Peyer's patch (tissue), 4 donors: ENCODE measurements around the gene HFM1. TPM values are rescaled to one million over a fixed set of nuclear protein-coding genes. Genes with fewer than 3 reads are reported as not detected.

Experiments used
- DNase-seq, 3 donors: peaks; one replicate each; pipeline ENCODE4 v3.0.0-alpha.2; 2017 to 2019
- H3K27ac ChIP-seq, 4 donors: fragments of 200-600 bp; sonication (generic); one replicate each; pipeline ENCODE4 v1.5.1; 2016 to 2019
- H3K27me3 ChIP-seq, 2 donors: fragments of 200-600 bp; sonication (generic); one replicate each; pipeline ENCODE4 v1.5.1; 2019
- H3K36me3 ChIP-seq, 3 donors: fragments of 200-600 bp; sonication (generic); one replicate each; pipeline ENCODE4 v1.5.1; 2016 to 2019
- H3K4me1 ChIP-seq, 4 donors: fragments of 200-600 bp; sonication (generic); one replicate each; pipeline ENCODE4 v1.5.1; 2016 to 2019
- H3K4me3 ChIP-seq, 4 donors: fragments of 200-600 bp; sonication (generic); 1 replicate in 3 of 4; 2 replicates in 1 of 4; pipeline ENCODE4 v1.5.1; 2016 to 2019; ENCODE audit warnings: mild to moderate bottlenecking in 1 of 4
- H3K9me3 ChIP-seq, 4 donors: fragments of 200-600 bp; sonication (generic); one replicate each; pipeline ENCODE4 v1.5.1; 2016 to 2019; ENCODE audit warnings: mild to moderate bottlenecking in 1 of 4
- CTCF ChIP-seq, 6 experiments: fragments of 450-650 bp in 4 of 6; fragments of 200-600 bp in 2 of 6; sonication (generic) in 1 of 6; IDR thresholded peaks; one replicate each; pipeline ENCODE4 v1.5.1; 2017 to 2019; ENCODE audit warnings: antibody characterized with exemption in 6 of 6, mild to moderate bottlenecking in 3 of 6, moderate library complexity in 1 of 6
- POLR2A ChIP-seq, 2 donors: fragments of 450-650 bp; IDR thresholded peaks; one replicate each; pipeline ENCODE4 v1.5.1; 2017; ENCODE audit warnings: antibody characterized with exemption in 2 of 2, mild to moderate bottlenecking in 2 of 2, moderate library complexity in 2 of 2
- total RNA-seq, 4 donors: library from RNA; depleted of rRNA; stranded (reverse); fragments of >200 nt; gene quantifications; one replicate each; pipeline ENCODE4 v1.1.0, GENCODE V29; 2016

HFM1 gene
- total RNA-seq, 4 donors from 2014 or later: not detected

DNA sequence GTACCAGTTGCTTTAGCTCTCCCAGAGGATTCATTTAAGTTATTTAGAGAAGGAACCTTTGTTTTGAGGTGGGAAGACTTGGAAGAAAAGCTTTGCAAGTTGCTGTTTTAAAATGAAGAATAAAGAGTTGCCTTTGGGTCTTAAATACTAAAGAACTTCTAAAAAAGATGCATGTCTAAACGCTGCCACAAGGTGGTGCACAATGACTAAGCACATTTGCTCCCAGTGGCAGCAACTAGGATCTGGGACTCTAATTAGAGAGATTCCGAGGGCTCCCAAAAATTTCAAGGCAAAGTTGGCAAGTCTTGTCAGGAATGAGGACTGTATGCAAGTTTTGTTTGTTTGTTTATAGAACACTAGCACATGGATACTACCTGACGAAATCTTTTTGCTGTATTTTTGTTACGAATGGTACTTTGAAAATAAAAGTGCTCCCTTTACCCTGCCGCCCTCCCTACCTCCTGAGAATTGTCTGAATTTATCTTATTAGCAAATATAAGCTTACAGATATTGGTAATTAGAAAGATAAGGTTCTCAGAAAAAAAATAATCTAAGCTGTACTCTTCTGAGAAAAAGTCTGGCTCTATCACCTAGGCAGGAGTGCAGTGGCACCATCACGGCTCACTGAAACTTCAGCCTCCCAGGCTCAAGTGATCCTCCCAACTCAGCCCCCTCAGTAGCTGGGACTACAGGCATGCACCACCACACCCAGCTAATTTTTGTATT is 121.8 kb downstream of the HFM1 start:
- Histone ChIP-seq H3K9me3 (no peaks in the 10 kb centered on the region), H3K4me3 (no peak overlapping the region), H3K36me3 (no peaks in the 10 kb centered on the region), H3K4me1 (no peaks in the 10 kb centered on the region), H3K27me3 (no peaks in the 10 kb centered on the region), H3K27ac (no peak overlapping the region)
- TF ChIP-seq CTCF (IDR thresholded peaks at IDR 0.05) (peak in 5 of 6 experiments; percentile 8 to 81 (median 77)), POLR2A (IDR thresholded peaks at IDR 0.05) (no peak)
- peak in 1 of 3 donors; percentile 71 for DNase-seq

DNA sequence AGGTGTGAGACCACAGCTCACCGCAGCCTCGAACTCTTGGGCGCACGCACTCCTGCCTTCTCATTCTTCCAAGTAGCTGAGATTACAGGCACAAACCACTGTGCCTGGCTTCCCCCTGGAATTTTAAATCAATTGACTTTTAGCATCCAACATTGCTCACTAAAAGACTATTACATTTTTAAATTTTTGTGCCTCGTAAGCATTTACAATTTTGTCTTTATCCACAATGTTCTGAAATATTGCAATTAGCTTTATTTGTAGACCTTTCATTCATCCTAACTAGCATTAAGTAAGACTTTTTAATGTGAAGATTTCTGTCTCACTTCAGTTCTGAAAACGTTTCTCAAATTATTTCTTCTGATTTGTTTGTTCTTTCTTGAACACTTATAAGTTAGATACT is 122.9 kb downstream of the HFM1 start:
- Histone ChIP-seq H3K4me1 (no peaks in the 10 kb centered on the region), H3K27ac (no peak overlapping the region), H3K9me3 (no peaks in the 10 kb centered on the region), H3K4me3 (no peak overlapping the region), H3K27me3 (no peaks in the 10 kb centered on the region), H3K36me3 (no peaks in the 10 kb centered on the region)
- TF ChIP-seq POLR2A (IDR thresholded peaks at IDR 0.05): no peak
- no peak for DNase-seq

- Histone ChIP-seq H3K9me3 (no peaks in the 10 kb centered on the region), H3K4me3 (no peak overlapping the region), H3K36me3 (no peaks in the 10 kb centered on the region), H3K27me3 (no peaks in the 10 kb centered on the region), H3K27ac (no peak overlapping the region), H3K4me1 (no peaks in the 10 kb centered on the region)
- DNase-seq: no peak
- TF ChIP-seq POLR2A (IDR thresholded peaks at IDR 0.05) (no peak), CTCF (IDR thresholded peaks at IDR 0.05) (no peak)
These were observed 125.9 kb downstream of the HFM1 start for GRCh38 chr1:91278754-91279153.

DNA sequence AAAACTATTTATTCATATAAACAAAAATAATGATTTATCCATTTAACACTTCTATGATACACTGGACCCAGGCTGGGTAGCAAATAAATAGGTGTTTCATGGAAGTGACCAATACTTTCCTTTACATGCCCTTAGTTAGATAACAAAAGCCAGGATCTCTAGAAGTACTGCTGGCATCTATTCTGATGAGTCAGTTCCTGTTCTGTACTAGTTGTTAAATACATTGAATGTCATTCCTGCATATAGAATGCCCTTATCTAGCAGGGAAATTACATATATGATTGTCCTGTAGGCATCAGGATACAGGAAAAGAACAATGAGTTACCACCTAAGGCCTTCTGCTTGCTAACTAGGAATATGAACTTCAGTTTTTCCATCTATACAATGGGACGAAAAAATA is 130.8 kb downstream of the HFM1 start:
- H3K4me3 ChIP-seq: no peak overlapping the region
- H3K27me3 ChIP-seq: no peaks in the 10 kb centered on the region
- DNase-seq: no peak
- H3K9me3 ChIP-seq: no peaks in the 10 kb centered on the region
- H3K4me1 ChIP-seq: no peaks in the 10 kb centered on the region
- H3K36me3 ChIP-seq: no peaks in the 10 kb centered on the region
- TF ChIP-seq CTCF (IDR thresholded peaks at IDR 0.05): no peak
- TF ChIP-seq POLR2A (IDR thresholded peaks at IDR 0.05): no peak
- no peak overlapping the region for H3K27ac ChIP-seq

DNA sequence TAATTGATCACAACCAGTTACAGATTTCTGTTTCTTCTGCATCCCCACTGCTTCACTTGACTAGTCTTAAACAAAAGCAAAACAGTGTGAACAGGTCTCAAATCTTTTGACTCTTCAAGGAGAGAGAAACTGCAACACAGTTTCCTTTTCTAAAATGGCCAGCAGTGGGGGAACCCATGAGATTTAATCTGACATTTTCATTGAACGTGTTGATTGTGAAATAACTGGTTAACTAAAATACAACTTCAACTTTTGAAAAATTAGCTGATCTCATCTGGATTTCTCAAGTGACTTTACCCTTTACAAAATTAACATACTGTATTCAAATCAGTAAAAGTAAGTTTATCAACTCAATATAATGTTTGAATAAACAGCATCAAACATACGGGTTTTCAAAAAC is 143.0 kb downstream of the HFM1 start:
- TF ChIP-seq CTCF (IDR thresholded peaks at IDR 0.05): no peak
- TF ChIP-seq POLR2A (IDR thresholded peaks at IDR 0.05): no peak
- Histone ChIP-seq H3K27ac (no peak overlapping the region), H3K36me3 (no peaks in the 10 kb centered on the region)

GRCh38 chr1:91245435-91245834 is 159.2 kb downstream of the HFM1 start:
- DNase-seq: no peak
- Histone ChIP-seq H3K27me3 (no peaks in the 10 kb centered on the region), H3K4me1 (no peaks in the 10 kb centered on the region), H3K27ac (no peak overlapping the region), H3K36me3 (no peaks in the 10 kb centered on the region), H3K4me3 (no peak overlapping the region), H3K9me3 (no peaks in the 10 kb centered on the region)
- TF ChIP-seq CTCF (IDR thresholded peaks at IDR 0.05) (no peak), POLR2A (IDR thresholded peaks at IDR 0.05) (no peak)

More for the DNA sequence above, 143.0 kb downstream of the HFM1 start:
- Histone ChIP-seq H3K4me3 (no peak overlapping the region), H3K9me3 (no peaks in the 10 kb centered on the region), H3K4me1 (no peaks in the 10 kb centered on the region), H3K27me3 (no peaks in the 10 kb centered on the region)
- DNase-seq: no peak
